Hepatocyte (in vitro differentiated cells): Measurements from ENCODE around the gene COL24A1. TPM values are rescaled to one million over a fixed set of nuclear protein-coding genes. Genes with fewer than 3 reads are reported as not detected.
"Not testable (repeated sequence)": the region's sequence is repeated elsewhere in the genome, so short reads cannot be mapped to it uniquely, and the experiment has no call there.

Source experiments
- DNase-seq: peaks from one replicate; pipeline ENCODE4 v3.0.0-alpha.2; 2016; ENCODE audit warnings: low spot score
- H2AFZ ChIP-seq: fragments of 200-600 bp; sonication (generic); 2 replicates; pipeline ENCODE4 v1.6.0; 2016; ENCODE audit warnings: antibody characterized with exemption, mild to moderate bottlenecking
- H3K27ac ChIP-seq: fragments of 200-600 bp; sonication (generic); 2 replicates; pipeline ENCODE4 v1.5.1; 2016; ENCODE audit warnings: mild to moderate bottlenecking
- H3K27me3 ChIP-seq: fragments of 200-600 bp; sonication (generic); 2 replicates; pipeline ENCODE4 v1.6.1; 2016
- H3K36me3 ChIP-seq: fragments of 200-600 bp; sonication (generic); replicated peaks from 2 replicates; pipeline ENCODE4 v1.5.1; 2016; ENCODE audit warnings: low read depth; ENCODE audit not compliant: insufficient read depth
- H3K4me1 ChIP-seq: fragments of 200-600 bp; sonication (generic); 2 replicates; pipeline ENCODE4 v1.5.1; 2016; ENCODE audit warnings: mild to moderate bottlenecking, moderate library complexity; ENCODE audit not compliant: insufficient read depth
- H3K4me2 ChIP-seq: fragments of 200-600 bp; sonication (generic); 2 replicates; pipeline ENCODE4 v1.6.0; 2016
- H3K4me3 ChIP-seq: fragments of 200-600 bp; sonication (generic); 2 replicates; pipeline ENCODE4 v1.5.1; 2016; ENCODE audit warnings: mild to moderate bottlenecking
- H3K79me2 ChIP-seq: fragments of 200-600 bp; sonication (generic); 2 replicates; pipeline ENCODE4 v1.6.0; 2017; ENCODE audit warnings: mild to moderate bottlenecking
- H3K9me2 ChIP-seq: fragments of 200-600 bp; sonication (generic); replicated peaks from 2 replicates; pipeline ENCODE4 v1.6.0; 2017; ENCODE audit warnings: mild to moderate bottlenecking; ENCODE audit not compliant: insufficient read depth
- H3K9me3 ChIP-seq: fragments of 200-600 bp; sonication (generic); 2 replicates; pipeline ENCODE4 v1.5.1; 2016; ENCODE audit warnings: low read depth, mild to moderate bottlenecking
- H4K20me1 ChIP-seq: fragments of 200-600 bp; sonication (generic); 2 replicates; pipeline ENCODE4 v1.6.0; 2016; ENCODE audit warnings: mild to moderate bottlenecking; ENCODE audit not compliant: insufficient read depth, poor library complexity, severe bottlenecking
- CTCF ChIP-seq: fragments of 200-600 bp; sonication (generic); IDR thresholded peaks from 2 replicates; pipeline ENCODE4 v1.5.1; 2016; ENCODE audit warnings: antibody characterized with exemption, mild to moderate bottlenecking; ENCODE audit not compliant: poor library complexity
- EZH2 ChIP-seq: fragments of 200-600 bp; sonication (generic); IDR thresholded peaks from 2 replicates; pipeline ENCODE4 v1.6.1; 2016; ENCODE audit warnings: antibody characterized with exemption, mild to moderate bottlenecking, borderline replicate concordance
- EZH2phosphoT487 ChIP-seq: fragments of 200-600 bp; sonication (generic); IDR thresholded peaks from one replicate; pipeline ENCODE4 v1.6.1; 2018; ENCODE audit warnings: antibody characterized with exemption, mild to moderate bottlenecking, low read depth, moderate library complexity; ENCODE audit not compliant: unreplicated experiment, severe bottlenecking
- WGBS: methylation state at CpG from one replicate; pipeline ENCODE4 v1.1.6; 2016; ENCODE audit warnings: low lambda C conversion rate; ENCODE audit errors: missing lambda C conversion rate; 5-methylcytosine and 5-hydroxymethylcytosine counted together
- polyA plus RNA-seq: library from polyadenylated mRNA; unstranded; fragments of >200 nt; fragmentation: Nextera tagmentation; extraction: Ambion mirVana; gene quantifications from 2 replicates; pipeline ENCODE4 v1.2.1, GENCODE V29; 2016
- total RNA-seq: library from RNA; depleted of rRNA; stranded (reverse); fragments of >200 nt; gene quantifications from 2 replicates; pipeline ENCODE4 v1.2.3, GENCODE V29; 2014

Gene COL24A1
- total and polyA plus RNA-seq, 2 experiments from 2014 or later = 2.4 to 2.7 TPM

- no peak for DNase-seq
- WGBS = 75% methylated on average over 3 of the region's 3 CpGs
- no peaks in the 10 kb centered on the region for H3K9me3 ChIP-seq
- no peak overlapping the region for H3K27ac ChIP-seq
- no peaks in the 10 kb centered on the region for H3K4me1 ChIP-seq
- no peak overlapping the region for H3K4me3 ChIP-seq
- no peaks in the 10 kb centered on the region for H3K36me3 ChIP-seq
- no peaks in the 10 kb centered on the region for H3K9me2 ChIP-seq
- no peaks in the 10 kb centered on the region for H3K79me2 ChIP-seq
- TF ChIP-seq EZH2phosphoT487 (no peak), CTCF (no peak), EZH2 (no peak)
- no peak overlapping the region for H2AFZ ChIP-seq
- no peak overlapping the region for H3K4me2 ChIP-seq
- H4K20me1 ChIP-seq = no peaks in the 10 kb centered on the region
- H3K27me3 ChIP-seq = no peaks in the 10 kb centered on the region
Observed at GRCh38 chr1:85846706-85847105, 309.9 kb downstream of the COL24A1 start.

GRCh38 chr1:85839459-85839858, 317.1 kb downstream of the COL24A1 start:
- TF ChIP-seq CTCF = no peak
- no peak for DNase-seq
- Histone ChIP-seq H3K9me3 (no peaks in the 10 kb centered on the region), H3K4me2 (no peak overlapping the region), H4K20me1 (no peaks in the 10 kb centered on the region), H3K36me3 (no peaks in the 10 kb centered on the region), H2AFZ (no peak overlapping the region), H3K79me2 (no peaks in the 10 kb centered on the region), H3K4me1 (no peaks in the 10 kb centered on the region), H3K27me3 (no peaks in the 10 kb centered on the region), H3K27ac (no peak overlapping the region), H3K4me3 (no peak overlapping the region), H3K9me2 (no peaks in the 10 kb centered on the region)
- WGBS = 71% methylated on average over 1 of the region's 1 CpG

GRCh38 chr1:85838238-85838637, 318.3 kb downstream of the COL24A1 start:
- Histone ChIP-seq H4K20me1 (no peaks in the 10 kb centered on the region), H3K36me3 (no peaks in the 10 kb centered on the region), H3K79me2 (no peaks in the 10 kb centered on the region), H3K9me3 (no peaks in the 10 kb centered on the region), H3K4me1 (no peaks in the 10 kb centered on the region), H3K27ac (no peak overlapping the region), H3K9me2 (no peaks in the 10 kb centered on the region), H3K27me3 (no peaks in the 10 kb centered on the region), H3K4me3 (no peak overlapping the region), H3K4me2 (no peak overlapping the region), H2AFZ (no peak overlapping the region)
- 72% methylated on average over 2 of the region's 2 CpGs for WGBS
- no peak for DNase-seq
- TF ChIP-seq CTCF = no peak
- TF ChIP-seq EZH2 = no peak
- TF ChIP-seq EZH2phosphoT487 = no peak

GRCh38 chr1:85836736-85837135, 319.8 kb downstream of the COL24A1 start:
- Histone ChIP-seq H3K4me1 (no peaks in the 10 kb centered on the region), H3K4me2 (no peak overlapping the region), H2AFZ (no peak overlapping the region), H3K4me3 (no peak overlapping the region), H3K27ac (no peak overlapping the region), H3K9me3 (no peaks in the 10 kb centered on the region), H3K9me2 (no peaks in the 10 kb centered on the region), H3K79me2 (no peaks in the 10 kb centered on the region), H3K36me3 (no peaks in the 10 kb centered on the region), H4K20me1 (no peaks in the 10 kb centered on the region), H3K27me3 (no peaks in the 10 kb centered on the region)
- no peak for TF ChIP-seq EZH2phosphoT487
- TF ChIP-seq CTCF = no peak
- 72% methylated on average over 4 of the region's 4 CpGs for whole genome bisulfite sequencing
- no peak for DNase-seq

- not testable (repeated sequence) for H3K9me3 ChIP-seq, H3K36me3 ChIP-seq, H3K4me2 ChIP-seq, H3K27me3 ChIP-seq, H2AFZ ChIP-seq, H3K79me2 ChIP-seq, H3K27ac ChIP-seq, DNase-seq, H3K4me3 ChIP-seq, H3K4me1 ChIP-seq, H4K20me1 ChIP-seq, H3K9me2 ChIP-seq
- WGBS = 100% methylated on average over 2 of the region's 2 CpGs
Observed at GRCh38 chr1:85833165-85833564, 323.4 kb downstream of the COL24A1 start.
